ENCODE measurements around the gene CCNB2. TPM values are rescaled to one million over a fixed set of nuclear protein-coding genes. Genes with fewer than 3 reads are reported as not detected.

CCNB2 gene
- 10 to 100 TPM in 1 of 3 donors, 1 to 10 TPM in 2; 3.0 to 29.3 (median 8.7) TPM for total RNA-seq
- long read RNA-seq, donor 1, partial matches to known transcripts, result 0 of 2 reads
- long read RNA-seq, donor 1, other reads (novel, unspliced or antisense), result 0 of 2 reads
- long read RNA-seq, donor 2, transcript CCNB2-201 (9 exons, 1,556 nt), result major isoform, 30 of 32 reads
- long read RNA-seq, donor 2, partial matches to known transcripts, result 1 of 32 reads
- long read RNA-seq, donor 2, other reads (novel, unspliced or antisense), result 0 of 32 reads

- intact Hi-C loops (cut with DNase I, micrococcal nuclease), result no loop called here
- DNase-seq (peak; percentile 88 to 91 (median 89)), ATAC-seq (peak; percentile 99)
- TF ChIP-seq CTCF (IDR thresholded peaks at IDR 0.05), result no peak
- Histone ChIP-seq H3K4me1 (ENCODE audit: low read depth) (peaks cover 2% of the 10 kb centered on the region), H3K4me3 (peak within 1 kb of the TSS; percentile 54), H3K9me3 (no peaks in the 10 kb centered on the region), H3K36me3 (ENCODE audit: low read depth) (no peaks in the 10 kb centered on the region)
Measured at GRCh38 chr15:59104912-59105732, at the start of gene CCNB2. Gene CCNB2, plus strand, starts transcription at chr15:59105146. Its CDS starts 123 bp downstream, at chr15:59105269.

GRCh38 chr15:59059076-59059597, 45.8 kb upstream of the CCNB2 start:
- Histone ChIP-seq H3K4me3 (no peak overlapping the region), H3K36me3 (ENCODE audit: low read depth) (no peaks in the 10 kb centered on the region), H3K4me1 (ENCODE audit: low read depth) (no peaks in the 10 kb centered on the region), H3K9me3 (no peaks in the 10 kb centered on the region)
- no peak for TF ChIP-seq CTCF (IDR thresholded peaks at IDR 0.05)
- DNase-seq (no peak), ATAC-seq (no peak)
- intact Hi-C loops (cut with DNase I, micrococcal nuclease), result no loop called here

GRCh38 chr15:59060348-59060747, 44.6 kb upstream of the CCNB2 start:
- Histone ChIP-seq H3K4me3 (no peak overlapping the region), H3K9me3 (no peaks in the 10 kb centered on the region), H3K4me1 (ENCODE audit: low read depth) (no peaks in the 10 kb centered on the region), H3K36me3 (ENCODE audit: low read depth) (no peaks in the 10 kb centered on the region)
- intact Hi-C loops (cut with DNase I, micrococcal nuclease), result no loop called here
- ATAC-seq, result no peak
- DNase-seq, result no peak
- TF ChIP-seq CTCF (IDR thresholded peaks at IDR 0.05), result no peak

- H3K36me3 ChIP-seq (ENCODE audit: low read depth), result no peaks in the 10 kb centered on the region
- H3K9me3 ChIP-seq, result no peaks in the 10 kb centered on the region
- DNase-seq, result no peak
- no peak for TF ChIP-seq CTCF (IDR thresholded peaks at IDR 0.05)
- intact Hi-C loops (cut with DNase I, micrococcal nuclease), result no loop called here
- no peaks in the 10 kb centered on the region for H3K4me1 ChIP-seq (ENCODE audit: low read depth)
- no peak overlapping the region for H3K4me3 ChIP-seq
- no peak for ATAC-seq
Measured at GRCh38 chr15:59063042-59063441, 41.9 kb upstream of the CCNB2 start.

- ATAC-seq (no peak), DNase-seq (no peak)
- Histone ChIP-seq H3K36me3 (ENCODE audit: low read depth) (no peaks in the 10 kb centered on the region), H3K4me3 (no peak overlapping the region), H3K4me1 (ENCODE audit: low read depth) (no peaks in the 10 kb centered on the region), H3K9me3 (no peaks in the 10 kb centered on the region)
- TF ChIP-seq CTCF (IDR thresholded peaks at IDR 0.05), result no peak
- intact Hi-C loops (cut with DNase I, micrococcal nuclease), result no loop called here
Measured at GRCh38 chr15:59069430-59069829, 35.5 kb upstream of the CCNB2 start.

All from mucosa of descending colon (tissue), 3 donors.